ENCODE results near the gene ARHGEF10L. TPM values are rescaled to one million over a fixed set of nuclear protein-coding genes. Genes with fewer than 3 reads are reported as not detected.

Gene ARHGEF10L
- total RNA-seq, 1 experiment from 2014 or later = 21.6 TPM

- Histone ChIP-seq H3K79me2 (ENCODE audit: low read depth) (peaks cover 34% of the 10 kb centered on the region), H4K20me1 (ENCODE audit: insufficient read depth) (no peaks in the 10 kb centered on the region), H2AFZ (no peak overlapping the region), H3K4me1 (replicated peaks; ENCODE audit: insufficient read depth) (peaks cover 8% of the 10 kb centered on the region; the same call in 1 of the 2 replicates), H3K9me2 (ENCODE audit: insufficient read depth) (no peaks in the 10 kb centered on the region), H3K9me3 (ENCODE audit: insufficient read depth, low read depth) (no peaks in the 10 kb centered on the region), H3K4me3 (peak overlapping the region; percentile 45; the same call in 1 of the 2 replicates), H3K27ac (no peak overlapping the region), H3K36me3 (ENCODE audit: low read depth) (no peaks in the 10 kb centered on the region), H3F3A (ENCODE audit: insufficient read depth, low read depth) (no peaks in the 10 kb centered on the region), H3K4me2 (peak overlapping the region; percentile 67; the same call in 1 of the 2 replicates), H3K27me3 (ENCODE audit: insufficient read depth, low read depth) (no peaks in the 10 kb centered on the region)
- TF ChIP-seq CTCF (conservative IDR thresholded peaks at IDR 0.05) (no peak), EZH2 (IDR thresholded peaks at IDR 0.05; ENCODE audit: low read depth) (no peak)
- POLR2A ChIA-PET (ENCODE audit: unreplicated experiment) = no interaction called here
- BruUV-seq (replicated peaks) = no TSS peak
- no peak for DNase-seq
- CTCF ChIA-PET = interaction anchor here (0.6 kb wide), 1 partner anchor 14 kb away, joined by 3 read pairs; no protein-coding TSS in a partner anchor
- intact Hi-C loops (cut with micrococcal nuclease; ENCODE audit: unreplicated experiment) = no loop called here
Observed at GRCh38 chr1:17539118-17539476, 401 bp upstream of the ARHGEF10L start.

- H3K4me3 ChIP-seq = peak overlapping the region; percentile 75
- H3F3A ChIP-seq (ENCODE audit: insufficient read depth, low read depth) = peaks cover 8% of the 10 kb centered on the region
- no TSS peak for BruUV-seq (replicated peaks)
- H3K79me2 ChIP-seq (ENCODE audit: low read depth) = peaks cover 34% of the 10 kb centered on the region
- intact Hi-C loops (cut with micrococcal nuclease; ENCODE audit: unreplicated experiment) = no loop called here
- H3K27me3 ChIP-seq (ENCODE audit: insufficient read depth, low read depth) = no peaks in the 10 kb centered on the region
- peaks cover 20% of the 10 kb centered on the region for H3K4me1 ChIP-seq (replicated peaks; ENCODE audit: insufficient read depth)
- no peaks in the 10 kb centered on the region for H3K36me3 ChIP-seq (ENCODE audit: low read depth)
- ChIA-PET POLR2A (ENCODE audit: unreplicated experiment) (interaction anchor here (0.7 kb wide), 1 partner anchor 38 kb away, joined by 3 read pairs; no protein-coding TSS in a partner anchor), CTCF (interaction anchor here (0.6 to 0.9 kb wide), 2 partner anchors 34 to 38 kb away, joined by 3 to 4 read pairs; no protein-coding TSS in a partner anchor)
- H4K20me1 ChIP-seq (ENCODE audit: insufficient read depth) = no peaks in the 10 kb centered on the region
- peak overlapping the region; percentile 61 for H3K27ac ChIP-seq
- TF ChIP-seq CTCF (conservative IDR thresholded peaks at IDR 0.05) = no peak
- TF ChIP-seq EZH2 (IDR thresholded peaks at IDR 0.05; ENCODE audit: low read depth) = no peak
- DNase-seq = no peak
- peak overlapping the region; percentile 72; the same call in 1 of the 2 replicates for H2AFZ ChIP-seq
- H3K4me2 ChIP-seq = peak overlapping the region; percentile 85
- no peaks in the 10 kb centered on the region for H3K9me3 ChIP-seq (ENCODE audit: insufficient read depth, low read depth)
- no peaks in the 10 kb centered on the region for H3K9me2 ChIP-seq (ENCODE audit: insufficient read depth)
Observed at GRCh38 chr1:17540255-17541001, 930 bp downstream of the ARHGEF10L start.

- CTCF ChIA-PET = no interaction called here
- intact Hi-C loops (cut with micrococcal nuclease; ENCODE audit: unreplicated experiment) = no loop called here
- no peak for TF ChIP-seq CTCF (conservative IDR thresholded peaks at IDR 0.05)
- TF ChIP-seq EZH2 (IDR thresholded peaks at IDR 0.05; ENCODE audit: low read depth) = no peak
- no peak overlapping the region for H3K4me3 ChIP-seq
- H3K4me2 ChIP-seq = no peak overlapping the region
- H2AFZ ChIP-seq = no peak overlapping the region
- BruUV-seq (replicated peaks) = no TSS peak
- H3K36me3 ChIP-seq (ENCODE audit: low read depth) = no peaks in the 10 kb centered on the region
- POLR2A ChIA-PET (ENCODE audit: unreplicated experiment) = no interaction called here
- no peaks in the 10 kb centered on the region for H3K9me2 ChIP-seq (ENCODE audit: insufficient read depth)
- H3K79me2 ChIP-seq (ENCODE audit: low read depth) = peaks cover 55% of the 10 kb centered on the region
- H3F3A ChIP-seq (ENCODE audit: insufficient read depth, low read depth) = peaks cover 8% of the 10 kb centered on the region
- H4K20me1 ChIP-seq (ENCODE audit: insufficient read depth) = no peaks in the 10 kb centered on the region
- no peaks in the 10 kb centered on the region for H3K9me3 ChIP-seq (ENCODE audit: insufficient read depth, low read depth)
- H3K4me1 ChIP-seq (replicated peaks; ENCODE audit: insufficient read depth) = peaks cover 31% of the 10 kb centered on the region
- H3K27ac ChIP-seq = no peak overlapping the region
- no peak for DNase-seq
- H3K27me3 ChIP-seq (ENCODE audit: insufficient read depth, low read depth) = no peaks in the 10 kb centered on the region
Observed at GRCh38 chr1:17542645-17543044, 3.1 kb downstream of the ARHGEF10L start.
